GM12878 (cell line): ENCODE measurements around the gene LMO7. TPM values are rescaled to one million over a fixed set of nuclear protein-coding genes. Genes with fewer than 3 reads are reported as not detected.

Source experiments
- ATAC-seq: fragments of 200-7000 bp; cut with Tn5 transposase; 3 replicates; pipeline ENCODE4 v1.9.1; 2020; ENCODE audit warnings: mild to moderate bottlenecking, moderate library complexity
- BruUV-seq: library from RNA; stranded (reverse); fragments of 400-500 nt; replicated peaks from 2 replicates; lab custom pipeline; 2021; lab: Mats Ljungman, UMichigan
- CTCF ChIA-PET: fragments of 300-600 bp; sonication (Branson Sonifier 250); formaldehyde crosslinking; extraction: SDS; loops from one replicate; lab custom pipeline; 2021; ENCODE audit warnings: inconsistent platforms; lab: Yijun Ruan, JAX
- POLR2A ChIA-PET: fragments of 350-600 bp; formaldehyde crosslinking; extraction: SDS; loops from one replicate; lab custom pipeline; 2021; ENCODE audit warnings: inconsistent platforms; lab: Charles Lee
- RAD21 ChIA-PET: fragments of 300-600 bp; sonication (Branson Sonifier 250); formaldehyde crosslinking; loops from one replicate; lab custom pipeline; 2023; ENCODE audit warnings: antibody characterized with exemption; ENCODE audit not compliant: unreplicated experiment; lab: Charles Lee
- SMC1A ChIA-PET: fragments of 300-600 bp; sonication (Branson Sonifier 250); formaldehyde crosslinking; loops from one replicate; lab custom pipeline; 2023; ENCODE audit not compliant: unreplicated experiment, uncharacterized antibody; lab: Charles Lee
- DNase-seq: peaks from one replicate; pipeline ENCODE4 v3.0.0-alpha.2; 2011; ENCODE audit warnings: low read depth, low spot score
- FAIRE-seq: peaks from 3 replicates; lab custom pipeline; 2011; peaks lifted over from hg19 to GRCh38; lab: Jason Lieb, UNC
- H2AFZ ChIP-seq: 2 replicates; pipeline ENCODE4 v1.6.0; 2011; ENCODE audit warnings: low read depth, low read length, control low read depth; ENCODE audit not compliant: control insufficient read depth
- H3K27ac ChIP-seq: 2 replicates; pipeline ENCODE4 v1.5.1; 2011; ENCODE audit warnings: control low read depth; ENCODE audit not compliant: control insufficient read depth, insufficient read depth
- H3K27me3 ChIP-seq, 2 experiments: replicated peaks in 1 of 2; 2 replicates each; pipeline versions ENCODE4 v1.6.0 to v1.6.1; 2011; ENCODE audit warnings: low read length in 1 of 2; ENCODE audit not compliant: control insufficient read depth in 2 of 2, insufficient read depth in 2 of 2
- H3K36me3 ChIP-seq, 2 experiments: 2 replicates each; pipeline ENCODE4 v1.5.1; 2011; ENCODE audit warnings: low read length in 1 of 2; ENCODE audit not compliant: control insufficient read depth in 2 of 2, insufficient read depth in 2 of 2
- H3K4me1 ChIP-seq: 2 replicates; pipeline ENCODE4 v1.6.1; 2011; ENCODE audit warnings: mild to moderate bottlenecking, low read length, moderate library complexity, mixed read lengths; ENCODE audit not compliant: control insufficient read depth, insufficient read depth
- H3K4me2 ChIP-seq: 2 replicates; pipeline ENCODE4 v1.6.0; 2011; ENCODE audit warnings: control low read depth; ENCODE audit not compliant: control insufficient read depth, insufficient read depth
- H3K4me3 ChIP-seq: fragments of 200-600 bp; sonication (generic); 2 replicates; pipeline ENCODE4 v1.5.1; 2016
- H3K79me2 ChIP-seq: 2 replicates; pipeline ENCODE4 v1.6.0; 2011; ENCODE audit warnings: low read length; ENCODE audit not compliant: control insufficient read depth, insufficient read depth
- H3K9ac ChIP-seq: 2 replicates; pipeline ENCODE4 v1.8.0; 2011; ENCODE audit warnings: low read length, control low read depth, mixed read lengths; ENCODE audit not compliant: control insufficient read depth, insufficient read depth
- H3K9me3 ChIP-seq: replicated peaks from 3 replicates; pipeline ENCODE4 v1.5.1; 2011; ENCODE audit warnings: mild to moderate bottlenecking, low read length; ENCODE audit not compliant: control insufficient read depth, insufficient read depth
- H4K20me1 ChIP-seq: 2 replicates; pipeline ENCODE4 v1.6.0; 2011; ENCODE audit not compliant: control insufficient read depth, insufficient read depth
- CBX3 ChIP-seq: fragments of 200-600 bp; sonication (generic); IDR thresholded peaks from 2 replicates; pipeline ENCODE4 v1.6.1; 2016; ENCODE audit warnings: low read depth, borderline replicate concordance
- FOXM1 ChIP-seq: IDR thresholded peaks from 2 replicates; pipeline ENCODE4 v1.6.1; 2012; ENCODE audit warnings: low read depth, mild to moderate bottlenecking, inconsistent platforms, low read length, moderate library complexity
- MTA3 ChIP-seq: IDR thresholded peaks from 2 replicates; pipeline ENCODE4 v1.6.1; 2012; ENCODE audit warnings: low read length, inconsistent platforms, borderline replicate concordance
- PAX8 ChIP-seq: fragments of 450-650 bp; IDR thresholded peaks from 2 replicates; pipeline ENCODE4 v1.6.1; 2017; ENCODE audit warnings: mild to moderate bottlenecking, moderate library complexity
- RBBP5 ChIP-seq: fragments of 200-600 bp; sonication (generic); conservative IDR thresholded peaks from 2 replicates; pipeline ENCODE4 v1.6.1; 2016
- RELA ChIP-seq: fragments of 450-650 bp; IDR thresholded peaks from 2 replicates; pipeline ENCODE4 v1.8.0; 2014; ENCODE audit warnings: borderline replicate concordance; ENCODE audit not compliant: partially characterized antibody
- TCF7 ChIP-seq: IDR thresholded peaks from 2 replicates; pipeline ENCODE4 v1.6.1; 2014; ENCODE audit warnings: antibody characterized with exemption, borderline replicate concordance
- ZSCAN29 ChIP-seq: fragments of 450-650 bp; IDR thresholded peaks from 2 replicates; pipeline ENCODE4 v1.6.1; 2017; ENCODE audit warnings: mild to moderate bottlenecking, moderate library complexity
- WGBS: methylation state at CpG from one replicate; pipeline ENCODE4 v1.1.6; 2016; ENCODE audit warnings: low lambda C conversion rate; ENCODE audit not compliant: insufficient replicate concordance, insufficient coverage; ENCODE audit errors: missing lambda C conversion rate; 5-methylcytosine and 5-hydroxymethylcytosine counted together
- in situ Hi-C: fragments of 300-500 bp; cut with MboI; formaldehyde crosslinking; loops from 9 replicates; pipeline ENCODE4 v1.14.3; 2018; ENCODE audit warnings: mixed read lengths
- intact Hi-C: fragments of 100-400 bp; cut with micrococcal nuclease; formaldehyde crosslinking; loops from one replicate; pipeline ENCODE4 v1.14.2; 2022; ENCODE audit not compliant: unreplicated experiment
- polyA plus RNA-seq, 11 experiments: library from polyadenylated mRNA; depleted of rRNA in 4 of 11; unstranded in 6 of 11; stranded (reverse) in 5 of 11; fragments of >200 nt; fragmentation: Nextera tagmentation in 4 of 11; fragmentation: Illumina TruSeq in 1 of 11; extraction: Ambion mirVana in 4 of 11; extraction: Trizol in 1 of 11; gene quantifications; 1 replicate in 1 of 11; 2 replicates in 10 of 11; pipeline versions ENCODE4 v1.2.1 to v1.2.3, GENCODE V29; 2011 to 2016; ENCODE audit warnings: inconsistent platforms in 2 of 11, missing spikeins in 2 of 11, low read depth in 1 of 11
- total RNA-seq, 4 experiments: library from RNA; depleted of rRNA in 3 of 4; stranded (reverse); fragments of >200 nt in 3 of 4; fragmentation: Illumina TruSeq in 1 of 4; extraction: Trizol in 1 of 4; gene quantifications; 2 replicates each; pipeline versions ENCODE4 v1.2.1 to v1.2.3, GENCODE V29; 2013 to 2021

LMO7 gene
- total and polyA plus RNA-seq, 10 of the 15 experiments (the other 5 are each of a cell fraction or from before 2014, with no cell fraction given), result 8.5 to 67.8 (median 36.8) TPM

DNA sequence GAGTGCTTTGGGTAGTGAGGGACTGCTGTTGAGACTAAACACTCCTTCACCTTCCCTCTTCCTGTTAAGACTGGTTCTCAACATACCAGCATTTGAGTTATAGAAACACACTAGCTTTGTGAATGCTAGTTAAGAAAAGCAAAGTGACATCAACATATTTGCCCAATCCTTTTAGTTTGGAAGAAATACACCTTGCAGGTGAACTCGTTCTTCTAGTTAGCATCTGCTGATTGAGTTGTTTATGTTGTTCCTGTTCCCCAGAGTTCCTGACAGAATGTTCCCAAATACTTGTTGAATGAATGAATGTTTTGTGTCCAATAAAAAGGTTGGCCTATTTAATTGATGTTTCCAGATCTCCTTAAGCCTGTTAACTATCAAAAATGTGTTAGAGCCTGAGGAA, 7.1 kb downstream of the LMO7 start:
- in situ Hi-C loops (no loop called here), intact Hi-C loops (loop anchor here (10.0 kb wide), 1 partner anchor 268 kb away; no protein-coding TSS in a partner anchor)
- no peak overlapping the region for H3K27ac ChIP-seq
- peaks cover 5% of the 10 kb centered on the region for H3K79me2 ChIP-seq
- no peaks in the 10 kb centered on the region for H3K9me3 ChIP-seq
- H3K36me3 ChIP-seq, result no peaks in the 10 kb centered on the region; a peak in 1 of 4 replicates
- ATAC-seq, result no peak
- DNase-seq, result no peak
- no peak overlapping the region for H3K4me2 ChIP-seq
- no peak overlapping the region for H3K9ac ChIP-seq
- TF ChIP-seq CBX3, result no peak
- no peak for TF ChIP-seq RELA
- WGBS, result 86% methylated on average over 1 of the region's 1 CpG
- no peaks in the 10 kb centered on the region for H3K27me3 ChIP-seq
- no peak overlapping the region for H2AFZ ChIP-seq
- peaks cover 15% of the 10 kb centered on the region for H3K4me1 ChIP-seq
- ChIA-PET POLR2A (no interaction called here), CTCF (interaction anchor here (1.6 kb wide), 1 partner anchor 227 kb away, joined by 4 read pairs; no protein-coding TSS in a partner anchor), RAD21 (no interaction called here), SMC1A (no interaction called here)
- no peak overlapping the region for H3K4me3 ChIP-seq
- no peaks in the 10 kb centered on the region for H4K20me1 ChIP-seq
- no peak for FAIRE-seq
- no TSS peak for BruUV-seq

DNA sequence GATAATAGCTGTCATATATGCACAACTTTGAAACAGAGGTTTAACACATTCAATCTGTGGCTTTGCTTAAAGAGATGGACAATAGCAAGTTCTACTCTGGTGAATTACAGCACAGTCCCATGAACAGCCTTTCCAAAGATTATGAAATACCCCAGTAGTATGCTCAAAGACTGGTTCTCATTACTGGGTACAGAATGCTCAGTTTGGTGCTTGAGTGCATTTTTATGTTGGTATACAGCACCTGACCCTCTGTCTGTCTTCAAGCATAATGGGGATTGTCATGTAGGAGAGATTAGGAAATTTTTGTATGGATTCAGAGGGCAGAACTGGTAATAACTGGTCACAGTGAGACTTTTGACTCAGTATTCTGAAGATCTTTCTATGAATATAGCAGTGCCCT, 7.6 kb downstream of the LMO7 start:
- POLR2A ChIA-PET, result no interaction called here
- H3K4me3 ChIP-seq, result no peak overlapping the region
- in situ Hi-C loops (no loop called here), intact Hi-C loops (loop anchor here (10.0 kb wide), 1 partner anchor 269 kb away; no protein-coding TSS in a partner anchor)
- no peak overlapping the region for H2AFZ ChIP-seq
- H3K27ac ChIP-seq, result no peak overlapping the region
- peaks cover 21% of the 10 kb centered on the region for H3K4me1 ChIP-seq
- ATAC-seq, result no peak
- RAD21 ChIA-PET, result no interaction called here
- no peaks in the 10 kb centered on the region for H4K20me1 ChIP-seq
- CTCF ChIA-PET, result interaction anchor here (1.6 kb wide), 1 partner anchor 226 kb away, joined by 4 read pairs; no protein-coding TSS in a partner anchor
- SMC1A ChIA-PET, result interaction anchor here (0.6 to 1.1 kb wide), 3 partner anchors 10 to 52 kb away, joined by 3 read pairs; no protein-coding TSS in a partner anchor
- no TSS peak for BruUV-seq
- H3K4me2 ChIP-seq, result no peak overlapping the region
- H3K36me3 ChIP-seq, result no peaks in the 10 kb centered on the region; a peak in 1 of 4 replicates
- no peaks in the 10 kb centered on the region for H3K9me3 ChIP-seq
- TF ChIP-seq ZSCAN29, result no peak
- no peak for TF ChIP-seq RBBP5
- no peak for TF ChIP-seq MTA3
- no peak for TF ChIP-seq PAX8
- no peak for TF ChIP-seq TCF7
- no peak for TF ChIP-seq CBX3
- no peak for TF ChIP-seq FOXM1
- no peak for DNase-seq
- H3K9ac ChIP-seq, result no peak overlapping the region
- peaks cover 3% of the 10 kb centered on the region for H3K79me2 ChIP-seq
- no peak for FAIRE-seq
- H3K27me3 ChIP-seq, result no peaks in the 10 kb centered on the region
